HepG2 (cell line): ENCODE data around the gene CECR2. TPM values are rescaled to one million over a fixed set of nuclear protein-coding genes. Genes with fewer than 3 reads are reported as not detected.

Source experiments
- ATAC-seq: fragments of 200-7000 bp; cut with Tn5 transposase; 3 replicates; pipeline ENCODE4 v1.9.1; 2020; ENCODE audit warnings: mild to moderate bottlenecking, moderate library complexity
- BruUV-seq: library from RNA; stranded (reverse); fragments of 400-500 nt; replicated peaks from 2 replicates; lab custom pipeline; 2021; lab: Mats Ljungman, UMichigan
- CTCF ChIA-PET: fragments of 300-600 bp; formaldehyde crosslinking; extraction: SDS; loops from one replicate; lab custom pipeline; 2021; ENCODE audit warnings: low total read pairs, inconsistent platforms, low intra/inter-chr PET ratio; lab: Yijun Ruan, JAX
- POLR2A ChIA-PET: fragments of 350-600 bp; sonication (Branson Sonifier 250); formaldehyde crosslinking; loops from one replicate; lab custom pipeline; 2020; ENCODE audit warnings: antibody characterized with exemption, inconsistent platforms; lab: Yijun Ruan, JAX
- DNase-seq: peaks from one replicate; pipeline ENCODE4 v3.0.0-alpha.2; 2015; ENCODE audit warnings: low spot score
- FAIRE-seq: peaks from 3 replicates; lab custom pipeline; 2011; peaks lifted over from hg19 to GRCh38; lab: Jason Lieb, UNC
- H2AFZ ChIP-seq: one replicate; pipeline ENCODE4 v1.6.1; 2011; ENCODE audit warnings: low read length, inconsistent platforms
- H3K27ac ChIP-seq: fragments of 300-600 bp; 3 replicates; pipeline ENCODE4 v1.8.0; 2011; ENCODE audit warnings: mixed run types, mild to moderate bottlenecking, mixed read lengths, low read length, inconsistent platforms; ENCODE audit not compliant: insufficient read depth; ENCODE audit errors: extremely low read length
- H3K27me3 ChIP-seq, 2 experiments: fragments of 200-600 bp in 1 of 2; 2 replicates in 1 of 2; 3 replicates in 1 of 2; pipeline versions ENCODE4 v1.6.0 to v1.8.0; 2011; ENCODE audit warnings: low read length in 2 of 2, mild to moderate bottlenecking in 2 of 2, moderate library complexity in 2 of 2, inconsistent platforms in 1 of 2; ENCODE audit not compliant: insufficient read depth in 2 of 2, control insufficient read depth in 1 of 2
- H3K36me3 ChIP-seq, 2 experiments: fragments of 200-600 bp in 1 of 2; replicated peaks in 1 of 2; 2 replicates in 1 of 2; 3 replicates in 1 of 2; pipeline versions ENCODE4 v1.5.1 to v1.8.0; 2011; ENCODE audit warnings: low read length in 2 of 2, inconsistent platforms in 1 of 2; ENCODE audit not compliant: insufficient read depth in 2 of 2, control insufficient read depth in 1 of 2
- H3K4me1 ChIP-seq: 2 replicates; pipeline ENCODE4 v1.5.1; 2012; ENCODE audit warnings: low read length, inconsistent platforms; ENCODE audit not compliant: insufficient read depth
- H3K4me2 ChIP-seq: 2 replicates; pipeline ENCODE4 v1.6.0; 2011; ENCODE audit warnings: low read depth, low read length, inconsistent platforms
- H3K4me3 ChIP-seq, 3 experiments: fragments of 200-600 bp in 1 of 3; sonication (generic), shearing (Covaris generic) in 1 of 3; replicated peaks in 1 of 3; 2 replicates each; pipeline ENCODE4 v1.5.1; 2011 to 2016; ENCODE audit warnings: low read length in 3 of 3, inconsistent platforms in 2 of 3, low read depth in 2 of 3, mild to moderate bottlenecking in 2 of 3, control low read depth in 1 of 3, mixed read lengths in 1 of 3; ENCODE audit not compliant: insufficient read depth in 1 of 3
- H3K79me2 ChIP-seq: one replicate; pipeline ENCODE4 v1.6.1; 2011; ENCODE audit warnings: low read length, inconsistent platforms; ENCODE audit not compliant: insufficient read depth
- H3K9ac ChIP-seq: 2 replicates; pipeline ENCODE4 v1.6.0; 2011; ENCODE audit warnings: mild to moderate bottlenecking, low read depth, low read length, inconsistent platforms; ENCODE audit not compliant: insufficient read depth
- H3K9me3 ChIP-seq: 2 replicates; pipeline ENCODE4 v1.5.1; 2012; ENCODE audit warnings: mild to moderate bottlenecking, low read length
- H4K20me1 ChIP-seq: 2 replicates; pipeline ENCODE4 v1.6.0; 2011; ENCODE audit warnings: inconsistent platforms, mild to moderate bottlenecking, low read length, moderate library complexity; ENCODE audit not compliant: insufficient read depth
- ARNT ChIP-seq: fragments of 450-650 bp; IDR thresholded peaks from 2 replicates; pipeline ENCODE4 v1.6.1; 2017
- CBFB ChIP-seq: sonication (generic); formaldehyde crosslinking; IDR thresholded peaks from 2 replicates; pipeline ENCODE4 v1.4.0; 2020; ENCODE audit warnings: missing genetic modification reagents
- EEA1 ChIP-seq: sonication (generic); formaldehyde crosslinking; IDR thresholded peaks from 2 replicates; pipeline ENCODE4 v1.5.1; 2020; ENCODE audit warnings: mild to moderate bottlenecking, missing genetic modification reagents, borderline replicate concordance
- EZH2 ChIP-seq: conservative IDR thresholded peaks from 2 replicates; pipeline ENCODE4 v1.6.1; 2012; ENCODE audit warnings: mild to moderate bottlenecking, low read depth, low read length, moderate library complexity
- MED8 ChIP-seq: sonication (generic); formaldehyde crosslinking; IDR thresholded peaks from 2 replicates; pipeline ENCODE4 v1.8.1; 2023; ENCODE audit warnings: mild to moderate bottlenecking, missing genetic modification reagents; ENCODE audit not compliant: insufficient replicate concordance
- PRMT3 ChIP-seq: sonication (generic); formaldehyde crosslinking; IDR thresholded peaks from 2 replicates; pipeline ENCODE4 v1.8.1; 2022; ENCODE audit warnings: low read depth, mild to moderate bottlenecking, moderate library complexity, missing genetic modification reagents, borderline replicate concordance
- TBP ChIP-seq: sonication (generic); formaldehyde crosslinking; IDR thresholded peaks from 2 replicates; pipeline ENCODE4 v1.5.0; 2020; ENCODE audit warnings: missing genetic modification reagents
- TEAD2 ChIP-seq: sonication (generic); formaldehyde crosslinking; IDR thresholded peaks from 2 replicates; pipeline ENCODE4 v1.9.0; 2021; ENCODE audit warnings: missing genetic modification reagents
- ZMAT5 ChIP-seq: sonication (generic); formaldehyde crosslinking; IDR thresholded peaks from 2 replicates; pipeline ENCODE4 v1.5.0; 2020; ENCODE audit warnings: mild to moderate bottlenecking, low read depth, missing genetic modification reagents, borderline replicate concordance
- ZNF484 ChIP-seq: sonication (generic); formaldehyde crosslinking; IDR thresholded peaks from 2 replicates; pipeline ENCODE4 v1.5.1; 2020; ENCODE audit warnings: mild to moderate bottlenecking, low read depth, missing genetic modification reagents, borderline replicate concordance
- ZNF776 ChIP-seq: sonication (generic); formaldehyde crosslinking; IDR thresholded peaks from 2 replicates; pipeline ENCODE4 v1.4.0; 2020; ENCODE audit warnings: mild to moderate bottlenecking, missing genetic modification reagents
- WGBS: methylation state at CpG from one replicate; pipeline ENCODE4 v1.1.6; 2017; ENCODE audit warnings: low lambda C conversion rate; 5-methylcytosine and 5-hydroxymethylcytosine counted together
- in situ Hi-C: cut with HindIII; loops from 2 replicates; pipeline ENCODE4 v1.10.0; 2017; ENCODE audit warnings: low pct_unique_long_range_greater_than_20kb; ENCODE audit not compliant: extremely low pct_ligation_motif_present
- intact Hi-C: fragments of 100-400 bp; cut with micrococcal nuclease; formaldehyde crosslinking; loops from one replicate; pipeline ENCODE4 v1.10.0; 2022; ENCODE audit not compliant: unreplicated experiment
- polyA plus RNA-seq, 8 experiments: library from polyadenylated mRNA; depleted of rRNA in 3 of 8; stranded (reverse) in 7 of 8; unstranded in 1 of 8; fragments of >200 nt; fragmentation: Illumina TruSeq in 4 of 8; extraction: Trizol in 4 of 8; gene quantifications; 2 replicates each; pipeline versions ENCODE4 v1.2.1 to v1.2.3, GENCODE V29; 2011 to 2016; ENCODE audit warnings: low read depth in 4 of 8, missing spikeins in 1 of 8, mixed read lengths in 1 of 8; ENCODE audit not compliant: insufficient read depth in 1 of 8
- total RNA-seq, 5 experiments: library from RNA; depleted of rRNA; stranded (reverse); fragments of >200 nt; fragmentation: Illumina TruSeq; extraction: Trizol; gene quantifications; 2 replicates each; pipeline ENCODE4 v1.2.3, GENCODE V29; 2016; ENCODE audit warnings: low read depth in 1 of 5

CECR2 gene
- total and polyA plus RNA-seq, 2 of the 13 experiments (the other 11 are each of a cell fraction or from before 2014, with no cell fraction given) = not detected

DNA sequence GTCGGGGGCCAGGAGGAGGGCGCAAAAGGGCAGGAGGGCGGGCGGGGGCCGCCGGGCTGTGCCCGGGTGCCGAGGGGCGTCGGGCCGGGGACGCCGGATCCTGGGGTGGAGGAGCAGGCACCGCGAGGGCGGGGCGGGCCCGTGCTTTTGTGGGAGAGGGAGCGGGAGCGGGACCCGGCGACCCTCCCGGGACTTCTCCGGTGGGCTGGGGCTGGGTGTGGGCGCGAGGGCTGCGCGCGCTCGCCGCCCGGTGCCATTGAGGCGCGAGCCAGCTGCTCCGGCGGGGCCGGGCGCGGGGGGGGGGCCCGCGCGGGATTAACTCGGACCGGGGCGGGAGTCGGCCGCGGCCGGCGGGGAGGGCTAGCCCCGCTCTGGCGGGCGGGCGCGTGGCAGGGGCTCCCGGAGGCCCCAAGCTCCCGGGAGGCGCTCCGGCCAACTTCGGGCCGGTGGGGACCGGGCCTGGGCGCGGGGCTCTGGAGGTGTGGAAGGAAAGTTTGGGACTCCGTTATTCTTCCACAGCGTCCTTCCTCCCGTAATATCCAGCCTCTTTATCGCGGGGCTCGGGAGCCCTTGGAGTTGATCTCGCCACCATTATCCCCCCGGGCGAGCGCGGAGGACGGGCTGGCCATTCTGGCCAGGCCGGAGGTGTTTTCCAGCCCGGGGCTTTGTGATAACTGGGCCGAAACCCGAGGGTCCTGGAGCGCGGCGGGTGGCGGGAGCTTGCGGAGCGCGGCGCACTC lies 936 bp downstream of the CECR2 start:
- Histone ChIP-seq H2AFZ (no peak overlapping the region), H3K36me3 (no peaks in the 10 kb centered on the region), H3K4me2 (peak overlapping the region; percentile 51), H3K79me2 (no peaks in the 10 kb centered on the region), H3K9ac (no peak overlapping the region), H3K27me3 (peaks cover 9 to 55% of the 10 kb centered on the region in 2 experiments; a peak in 4 of 5 replicates), H3K4me3 (peak overlapping the region in 1 of 3 experiments; percentile 52; a peak in 1 of 6 replicates), H4K20me1 (no peaks in the 10 kb centered on the region), H3K9me3 (no peaks in the 10 kb centered on the region), H3K27ac (no peak overlapping the region), H3K4me1 (peaks cover 9% of the 10 kb centered on the region; the same call in 1 of the 2 replicates)
- BruUV-seq = no TSS peak
- intact Hi-C loops (no loop called here), in situ Hi-C loops (no loop called here)
- WGBS = 63% methylated on average over 10 of the region's 88 CpGs
- DNase-seq = no peak
- ATAC-seq = no peak
- ChIA-PET CTCF (no interaction called here), POLR2A (no interaction called here)
- no peak for TF ChIP-seq TBP
- no peak for TF ChIP-seq TEAD2 (CRISPR knock-in tag)
- TF ChIP-seq EEA1 (CRISPR knock-in tag) = no peak
- TF ChIP-seq ZNF484 (CRISPR knock-in tag) = no peak
- FAIRE-seq = no peak

- WGBS = 29% methylated on average over 23 of the region's 23 CpGs
- Histone ChIP-seq H4K20me1 (no peaks in the 10 kb centered on the region), H3K79me2 (no peaks in the 10 kb centered on the region), H2AFZ (no peak overlapping the region), H3K4me1 (peaks cover 9% of the 10 kb centered on the region; the same call in 1 of the 2 replicates), H3K27me3 (peaks cover 9 to 57% of the 10 kb centered on the region in 2 experiments; a peak in 4 of 5 replicates), H3K4me3 (no peak overlapping the region), H3K9me3 (no peaks in the 10 kb centered on the region), H3K4me2 (no peak overlapping the region), H3K9ac (no peak overlapping the region), H3K36me3 (no peaks in the 10 kb centered on the region), H3K27ac (no peak overlapping the region)
- intact Hi-C loops = no loop called here
- no TSS peak for BruUV-seq
- ChIA-PET CTCF (no interaction called here), POLR2A (no interaction called here)
- no peak for FAIRE-seq
- no peak for DNase-seq
- TF ChIP-seq ZMAT5 (CRISPR knock-in tag) (no peak), ARNT (no peak), ZNF776 (CRISPR knock-in tag) (no peak), EZH2 (peak; percentile 95), MED8 (no peak), CBFB (CRISPR knock-in tag) (no peak), PRMT3 (CRISPR knock-in tag) (no peak)
- ATAC-seq = no peak
- in situ Hi-C loops = no loop called here
Observed at GRCh38 chr22:17370766-17371432, 1.6 kb downstream of the CECR2 start.
